Mesothelial cell of epicardium (in vitro differentiated cells): ENCODE results near the gene RANBP17. TPM values are rescaled to one million over a fixed set of nuclear protein-coding genes. Genes with fewer than 3 reads are reported as not detected.

ENCODE experiments used
- DNase-seq, 2 experiments: peaks; one replicate each; pipeline ENCODE4 v3.0.0; 2021; ENCODE audit warnings: low spot score in 2 of 2; ENCODE audit not compliant: unreplicated experiment in 2 of 2
- H3K27ac Mint-ChIP-seq: 2 replicates; pipeline ENCODE4 v1.8.0; 2021; ENCODE audit warnings: mixed read lengths
- H3K27me3 Mint-ChIP-seq: 2 replicates; pipeline ENCODE4 v1.8.0; 2021; ENCODE audit warnings: low read depth, mixed read lengths
- H3K36me3 Mint-ChIP-seq: 2 replicates; pipeline ENCODE4 v1.8.0; 2021; ENCODE audit warnings: mixed read lengths
- H3K4me1 Mint-ChIP-seq: 2 replicates; pipeline ENCODE4 v1.8.0; 2021; ENCODE audit warnings: mixed read lengths
- H3K4me3 Mint-ChIP-seq: 2 replicates; pipeline ENCODE4 v1.8.0; 2021; ENCODE audit warnings: mild to moderate bottlenecking, moderate library complexity, mixed read lengths
- H3K9me3 Mint-ChIP-seq: 2 replicates; pipeline ENCODE4 v1.8.0; 2021; ENCODE audit warnings: mixed read lengths
- CTCF ChIP-seq: fragments of 200-600 bp; sonication (generic); IDR thresholded peaks from one replicate; pipeline ENCODE4 v1.5.0; 2021; ENCODE audit warnings: antibody characterized with exemption; ENCODE audit not compliant: unreplicated experiment
- total RNA-seq: library from RNA; stranded (reverse); gene quantifications from 3 replicates; pipeline ENCODE4 v1.2.1, GENCODE V29; 2021

RANBP17 gene
- total RNA-seq, 1 donor from 2014 or later: 60.8 TPM

GRCh38 chr5:171322527-171322926 lies 460.7 kb downstream of the RANBP17 start:
- DNase-seq: no peak
- no peak overlapping the region for H3K27ac Mint-ChIP-seq
- no peaks in the 10 kb centered on the region for H3K9me3 Mint-ChIP-seq
- peaks cover 91% of the 10 kb centered on the region for H3K27me3 Mint-ChIP-seq
- no peak overlapping the region for H3K4me3 Mint-ChIP-seq
- peaks cover 4% of the 10 kb centered on the region for H3K4me1 Mint-ChIP-seq
- no peak for TF ChIP-seq CTCF
- H3K36me3 Mint-ChIP-seq: no peaks in the 10 kb centered on the region

- Mint-ChIP-seq H3K4me1 (peaks cover 4% of the 10 kb centered on the region), H3K36me3 (no peaks in the 10 kb centered on the region), H3K4me3 (no peak overlapping the region), H3K27me3 (peaks cover 91% of the 10 kb centered on the region), H3K27ac (no peak overlapping the region), H3K9me3 (no peaks in the 10 kb centered on the region)
- DNase-seq: no peak
- TF ChIP-seq CTCF: no peak
Observed at GRCh38 chr5:171323007-171323406, 461.2 kb downstream of the RANBP17 start.

- no peak for DNase-seq
- Mint-ChIP-seq H3K36me3 (no peaks in the 10 kb centered on the region), H3K4me1 (peaks cover 4% of the 10 kb centered on the region), H3K9me3 (no peaks in the 10 kb centered on the region), H3K4me3 (no peak overlapping the region), H3K27me3 (peaks cover 89% of the 10 kb centered on the region), H3K27ac (no peak overlapping the region)
- TF ChIP-seq CTCF: no peak
Observed at GRCh38 chr5:171323806-171324632, 462.2 kb downstream of the RANBP17 start.

GRCh38 chr5:171330021-171330420 lies 468.2 kb downstream of the RANBP17 start:
- H3K9me3 Mint-ChIP-seq: no peaks in the 10 kb centered on the region
- no peaks in the 10 kb centered on the region for H3K4me1 Mint-ChIP-seq
- no peak for TF ChIP-seq CTCF
- H3K36me3 Mint-ChIP-seq: no peaks in the 10 kb centered on the region
- H3K27me3 Mint-ChIP-seq: peaks cover 80% of the 10 kb centered on the region
- no peak overlapping the region for H3K4me3 Mint-ChIP-seq
- H3K27ac Mint-ChIP-seq: no peak overlapping the region
- no peak for DNase-seq

GRCh38 chr5:171335616-171336015 lies 473.8 kb downstream of the RANBP17 start:
- H3K4me3 Mint-ChIP-seq: no peak overlapping the region
- H3K4me1 Mint-ChIP-seq: no peaks in the 10 kb centered on the region
- peaks cover 63% of the 10 kb centered on the region for H3K27me3 Mint-ChIP-seq
- no peak for DNase-seq
- TF ChIP-seq CTCF: no peak
- H3K27ac Mint-ChIP-seq: no peak overlapping the region
- H3K36me3 Mint-ChIP-seq: no peaks in the 10 kb centered on the region
- no peaks in the 10 kb centered on the region for H3K9me3 Mint-ChIP-seq
